H1 (cell line): Measurements from ENCODE around the gene NPFFR1.

Experiments
- CTBP2 ChIP-seq: IDR thresholded peaks from 2 replicates; pipeline ENCODE4 v1.7.0; 2011; ENCODE audit warnings: borderline replicate concordance, mild to moderate bottlenecking, moderate library complexity, mixed read lengths, low read length; ENCODE audit not compliant: insufficient read depth, insufficient read length
- EZH2 ChIP-seq: fragments of 200-600 bp; sonication (generic); IDR thresholded peaks from 2 replicates; pipeline ENCODE4 v1.7.1; 2012; ENCODE audit warnings: low read depth, mild to moderate bottlenecking, moderate library complexity, low read length, inconsistent platforms; ENCODE audit not compliant: severe bottlenecking
- FOSL1 ChIP-seq: IDR thresholded peaks from 2 replicates; pipeline ENCODE4 v1.6.1; 2011; ENCODE audit warnings: mild to moderate bottlenecking, low read depth, low read length, moderate library complexity; ENCODE audit not compliant: insufficient read depth
- GTF2F1 ChIP-seq: IDR thresholded peaks from 2 replicates; pipeline ENCODE4 v1.6.1; 2012; ENCODE audit warnings: low read depth, low read length, improper control_type of control experiment, borderline replicate concordance
- JUND ChIP-seq: IDR thresholded peaks from 2 replicates; pipeline ENCODE4 v1.6.1; 2011; ENCODE audit warnings: mild to moderate bottlenecking, improper control_type of control experiment, low read length
- KDM5A ChIP-seq: fragments of 200-600 bp; IDR thresholded peaks from 2 replicates; pipeline ENCODE4 v1.7.1; 2012; ENCODE audit warnings: mild to moderate bottlenecking, low read length, inconsistent platforms, mixed read lengths
- NRF1 ChIP-seq: IDR thresholded peaks from 2 replicates; pipeline ENCODE4 v1.6.1; 2011; ENCODE audit warnings: mild to moderate bottlenecking, low read depth, low read length, improper control_type of control experiment
- PHF8 ChIP-seq: fragments of 200-600 bp; sonication (generic); conservative IDR thresholded peaks from 2 replicates; pipeline ENCODE4 v1.7.1; 2012; ENCODE audit warnings: low read depth, mild to moderate bottlenecking, inconsistent platforms, low read length, moderate library complexity
- POLR2A ChIP-seq, 2 experiments: IDR thresholded peaks; 1 replicate in 1 of 2; 2 replicates in 1 of 2; pipeline ENCODE4 v1.6.1; 2011; ENCODE audit warnings: low read depth in 2 of 2, low read length in 2 of 2, mild to moderate bottlenecking in 2 of 2; ENCODE audit errors: control extremely low read depth in 1 of 2
- POLR2AphosphoS5 ChIP-seq: IDR thresholded peaks from 2 replicates; pipeline ENCODE4 v1.6.1; 2011; ENCODE audit warnings: low read depth, low read length
- SUZ12 ChIP-seq: fragments of 200-600 bp; sonication (generic); IDR thresholded peaks from 2 replicates; pipeline ENCODE4 v1.6.1; 2012; ENCODE audit warnings: mild to moderate bottlenecking, inconsistent platforms, low read length, moderate library complexity, mixed read lengths
- TAF1 ChIP-seq: IDR thresholded peaks from 2 replicates; pipeline ENCODE4 v1.6.1; 2011; ENCODE audit warnings: mild to moderate bottlenecking, low read depth, low read length
- TF ChIP-seq, protein P1 (sequence below), 3 experiments: IDR thresholded peaks; 1 replicate in 2 of 3; 2 replicates in 1 of 3; pipeline versions ENCODE4 v1.5.1 to v1.6.1; 2011; ENCODE audit warnings: low read length in 3 of 3, mild to moderate bottlenecking in 3 of 3, inconsistent platforms in 2 of 3, low read depth in 1 of 3, moderate library complexity in 1 of 3; ENCODE audit not compliant: insufficient read depth in 1 of 3; ENCODE audit errors: control extremely low read depth in 1 of 3
- TF ChIP-seq, protein P2 (sequence below): IDR thresholded peaks from 2 replicates; pipeline ENCODE4 v1.6.1; 2011; ENCODE audit warnings: low read length, improper control_type of control experiment

DNA sequence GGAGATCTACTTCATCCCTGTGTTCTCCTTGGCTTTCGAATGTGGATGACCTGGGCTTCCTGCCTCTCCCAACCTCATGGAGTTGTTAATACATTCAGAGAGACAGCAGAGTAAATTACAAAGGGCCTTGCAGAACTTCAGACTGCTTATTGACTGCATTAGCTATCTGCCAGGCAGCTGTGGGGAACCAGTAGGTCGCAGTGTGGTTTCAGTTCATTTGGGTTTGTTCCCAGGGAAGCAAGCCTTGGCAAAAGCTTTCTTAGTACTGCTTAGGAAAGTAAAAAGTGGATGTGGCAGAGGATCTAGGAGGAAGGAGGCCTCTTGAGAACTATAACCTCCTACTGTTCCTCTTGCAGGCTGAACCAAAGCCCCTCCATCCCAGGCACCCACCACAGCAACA lies 9.2 kb downstream of the NPFFR1 start:
- no peak for TF ChIP-seq CTBP2
- TF ChIP-seq, protein P1, sequence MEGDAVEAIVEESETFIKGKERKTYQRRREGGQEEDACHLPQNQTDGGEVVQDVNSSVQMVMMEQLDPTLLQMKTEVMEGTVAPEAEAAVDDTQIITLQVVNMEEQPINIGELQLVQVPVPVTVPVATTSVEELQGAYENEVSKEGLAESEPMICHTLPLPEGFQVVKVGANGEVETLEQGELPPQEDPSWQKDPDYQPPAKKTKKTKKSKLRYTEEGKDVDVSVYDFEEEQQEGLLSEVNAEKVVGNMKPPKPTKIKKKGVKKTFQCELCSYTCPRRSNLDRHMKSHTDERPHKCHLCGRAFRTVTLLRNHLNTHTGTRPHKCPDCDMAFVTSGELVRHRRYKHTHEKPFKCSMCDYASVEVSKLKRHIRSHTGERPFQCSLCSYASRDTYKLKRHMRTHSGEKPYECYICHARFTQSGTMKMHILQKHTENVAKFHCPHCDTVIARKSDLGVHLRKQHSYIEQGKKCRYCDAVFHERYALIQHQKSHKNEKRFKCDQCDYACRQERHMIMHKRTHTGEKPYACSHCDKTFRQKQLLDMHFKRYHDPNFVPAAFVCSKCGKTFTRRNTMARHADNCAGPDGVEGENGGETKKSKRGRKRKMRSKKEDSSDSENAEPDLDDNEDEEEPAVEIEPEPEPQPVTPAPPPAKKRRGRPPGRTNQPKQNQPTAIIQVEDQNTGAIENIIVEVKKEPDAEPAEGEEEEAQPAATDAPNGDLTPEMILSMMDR (IDR thresholded peaks at IDR 0.05; ENCODE audit: control extremely low read depth in 1 of 3, insufficient read depth in 1 of 3, low read depth in 1 of 3, low read length in 3 of 3) = no peak
- TF ChIP-seq POLR2AphosphoS5 = no peak
- no peak for TF ChIP-seq FOSL1
- no peak for TF ChIP-seq KDM5A
- no peak for TF ChIP-seq POLR2A (IDR thresholded peaks at IDR 0.05; ENCODE audit: control extremely low read depth in 1 of 2, low read depth in 2 of 2, low read length in 2 of 2)
- no peak for TF ChIP-seq EZH2
- TF ChIP-seq, protein P2, sequence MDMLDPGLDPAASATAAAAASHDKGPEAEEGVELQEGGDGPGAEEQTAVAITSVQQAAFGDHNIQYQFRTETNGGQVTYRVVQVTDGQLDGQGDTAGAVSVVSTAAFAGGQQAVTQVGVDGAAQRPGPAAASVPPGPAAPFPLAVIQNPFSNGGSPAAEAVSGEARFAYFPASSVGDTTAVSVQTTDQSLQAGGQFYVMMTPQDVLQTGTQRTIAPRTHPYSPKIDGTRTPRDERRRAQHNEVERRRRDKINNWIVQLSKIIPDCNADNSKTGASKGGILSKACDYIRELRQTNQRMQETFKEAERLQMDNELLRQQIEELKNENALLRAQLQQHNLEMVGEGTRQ = no peak
- no peak for TF ChIP-seq GTF2F1
- TF ChIP-seq JUND = no peak
- TF ChIP-seq TAF1 = no peak
- no peak for TF ChIP-seq PHF8
- no peak for TF ChIP-seq NRF1
- no peak for TF ChIP-seq SUZ12
